Psoas muscle (tissue), 8 donors: ENCODE results near the gene POLN. TPM values are rescaled to one million over a fixed set of nuclear protein-coding genes. Genes with fewer than 3 reads are reported as not detected.

Experiments used
- ATAC-seq, 4 donors: fragments of 200-7000 bp; cut with Tn5 transposase; one replicate each; pipeline ENCODE4 v1.9.1; 2020; ENCODE audit warnings: moderate library complexity in 3 of 4, mild to moderate bottlenecking in 2 of 4
- DNase-seq, 2 donors: peaks; one replicate each; pipeline ENCODE4 v3.0.0-alpha.2; 2020
- H3K27ac ChIP-seq: fragments of 200-600 bp; one replicate; pipeline ENCODE4 v1.8.0; 2022
- H3K27me3 ChIP-seq, 3 donors: fragments of 200-600 bp in 1 of 3; one replicate each; pipeline versions ENCODE4 v1.6.1 to v1.8.0; 2013 to 2022; ENCODE audit warnings: low read length in 2 of 3, mild to moderate bottlenecking in 2 of 3, moderate library complexity in 1 of 3; ENCODE audit not compliant: insufficient read depth in 3 of 3
- H3K36me3 ChIP-seq, 2 donors: fragments of 200-600 bp in 1 of 2; one replicate each; pipeline versions ENCODE4 v1.6.1 to v1.8.0; 2013 to 2022; ENCODE audit warnings: low read depth in 1 of 2, mild to moderate bottlenecking in 1 of 2, moderate library complexity in 1 of 2; ENCODE audit not compliant: insufficient read depth in 1 of 2
- H3K4me1 ChIP-seq: fragments of 200-600 bp; one replicate; pipeline ENCODE4 v1.8.0; 2022
- H3K4me3 ChIP-seq: fragments of 200-600 bp; one replicate; pipeline ENCODE4 v1.8.0; 2022; ENCODE audit warnings: mild to moderate bottlenecking
- H3K9me3 ChIP-seq: fragments of 200-600 bp; one replicate; pipeline ENCODE4 v1.8.0; 2022
- CTCF ChIP-seq: fragments of 200-600 bp; IDR thresholded peaks from one replicate; pipeline ENCODE4 v1.8.0; 2022; ENCODE audit warnings: antibody characterized with exemption
- WGBS, 3 donors: extraction: QIAGEN DNeasy Blood & Tissue Kit; methylation state at CpG; one replicate each; pipeline versions ENCODE4 v1.1.6 to v1.1.7; 2013; 5-methylcytosine and 5-hydroxymethylcytosine counted together
- intact Hi-C, 2 donors: fragments of 100-400 bp; cut with DNase I; formaldehyde crosslinking; loops; one replicate each; pipeline versions ENCODE4 v1.11.0 to v1.14.2; 2022
- polyA plus RNA-seq, 3 donors: library from polyadenylated mRNA; stranded (reverse); fragments of 200-250 nt; gene quantifications; one replicate each; pipeline ENCODE4 v1.2.3, GENCODE V29; 2013
- total RNA-seq, 4 donors: library from RNA; stranded (reverse); fragmentation: NEBNext Ultra II Directional in 2 of 4; extraction: Animal tissue kit (Norgen Biotek cat#: 25700) in 2 of 4; gene quantifications; one replicate each; pipeline versions ENCODE4 v1.2.1 to v1.2.4, GENCODE V29; 2021 to 2023
- donor health status: healthy with polysubstance abuse.
- donor health status: DM: no; HTN: no; CAD: no; lungs with moderate emphysema.
- donor health status: Bipolar disorder and iron deficiency.
- donor health status: healthy.
- donor health status: DM: yes; HTN: yes; CAD: no.
- donor health status: DM: no; HTN: no; CAD: no.
- donor health status: DM: no; HTN: no; CAD: no.
- donor health status: DM: yes; HTN: yes; CAD: no.

Gene POLN
- total and polyA plus RNA-seq, 7 donors: 0.44 to 3.0 (median 0.95) TPM

- Histone ChIP-seq H3K4me1 (peaks cover 12% of the 10 kb centered on the region), H3K36me3 (no peaks in the 10 kb centered on the region), H3K9me3 (no peaks in the 10 kb centered on the region), H3K4me3 (no peak overlapping the region), H3K27me3 (peaks cover 0 to 37% (median 18%) of the 10 kb centered on the region in 3 donors), H3K27ac (no peak overlapping the region)
- WGBS, 3 donors: 80 to 88% (median 86%) methylated on average over 18 of the region's 18 CpGs
- no peak for TF ChIP-seq CTCF
- intact Hi-C loops: no loop called here
- ATAC-seq: no peak
- DNase-seq: no peak
These were observed 197.1 kb downstream of the POLN start for GRCh38 chr4:2044542-2045517.

- Histone ChIP-seq H3K27ac (no peak overlapping the region), H3K36me3 (no peaks in the 10 kb centered on the region), H3K27me3 (peaks cover 0 to 43% (median 18%) of the 10 kb centered on the region in 3 donors), H3K9me3 (no peaks in the 10 kb centered on the region), H3K4me3 (no peak overlapping the region), H3K4me1 (peaks cover 12% of the 10 kb centered on the region)
- no peak for TF ChIP-seq CTCF
- no peak for ATAC-seq
- intact Hi-C loops: no loop called here
- DNase-seq: no peak
- 53 to 74% (median 60%) methylated on average over 6 of the region's 6 CpGs for WGBS, 3 donors
These were observed 197.8 kb downstream of the POLN start for GRCh38 chr4:2044119-2044485.

- intact Hi-C loops: no loop called here
- ATAC-seq: no peak
- no peak for TF ChIP-seq CTCF
- H3K4me3 ChIP-seq: no peak overlapping the region
- 56 to 76% (median 64%) methylated on average over 16 to 18 of the region's 18 CpGs for WGBS, 3 donors
- no peaks in the 10 kb centered on the region for H3K9me3 ChIP-seq
- H3K27ac ChIP-seq: no peak overlapping the region
- DNase-seq: no peak
- peaks cover 0 to 47% (median 18%) of the 10 kb centered on the region in 3 donors for H3K27me3 ChIP-seq
- no peaks in the 10 kb centered on the region for H3K36me3 ChIP-seq
- H3K4me1 ChIP-seq: peaks cover 12% of the 10 kb centered on the region
These were observed 198.4 kb downstream of the POLN start for GRCh38 chr4:2043396-2044118.

- Histone ChIP-seq H3K9me3 (no peaks in the 10 kb centered on the region), H3K27me3 (peaks cover 0 to 50% (median 18%) of the 10 kb centered on the region in 3 donors), H3K27ac (no peak overlapping the region), H3K4me1 (peaks cover 12% of the 10 kb centered on the region), H3K36me3 (no peaks in the 10 kb centered on the region), H3K4me3 (peak overlapping the region; percentile 74)
- no peak for TF ChIP-seq CTCF
- no peak for ATAC-seq
- WGBS, 3 donors: 77 to 82% (median 81%) methylated on average over 7 to 8 of the region's 8 CpGs
- intact Hi-C loops: no loop called here
- no peak for DNase-seq
These were observed 198.9 kb downstream of the POLN start for GRCh38 chr4:2042947-2043395.
